HL-60/S4 treated with phorbol 12-myristate 13-acetate at 8.2 ng/mL for 4 days and 3 days (cell line): ENCODE results near the gene FILIP1.

ENCODE experiments used
- in situ Hi-C: fragments of 300-500 bp; cut with MboI; formaldehyde crosslinking; loops from 2 replicates; pipeline ENCODE4 v1.15.0; 2022; ENCODE audit warnings: low sequenced_read_pairs

Gene FILIP1

GRCh38 chr6:75492386-75493153, 1.0 kb downstream of the FILIP1 start:
- in situ Hi-C loops = no loop called here

- in situ Hi-C loops = no loop called here
These were observed 2.3 kb downstream of the FILIP1 start for GRCh38 chr6:75491291-75491690.

DNA sequence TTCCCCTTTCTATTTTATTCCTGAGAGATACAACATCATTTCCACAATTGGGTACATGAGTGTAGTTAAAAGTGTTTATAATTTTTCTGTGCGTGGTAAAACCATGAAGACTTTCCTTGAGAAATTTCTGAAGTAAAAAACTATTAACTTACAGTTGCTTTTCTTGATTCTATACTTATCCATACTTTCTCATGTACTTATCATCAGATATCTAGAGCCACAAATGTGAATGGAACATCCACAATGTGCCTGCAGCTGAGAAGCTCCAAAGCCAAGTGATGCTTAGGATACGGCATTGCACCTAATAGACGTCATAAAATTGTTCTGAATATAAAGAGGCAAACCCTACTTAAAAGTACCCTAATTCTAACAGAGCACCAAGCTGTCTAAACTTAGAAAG, 2.9 kb downstream of the FILIP1 start:
- in situ Hi-C loops = no loop called here

DNA sequence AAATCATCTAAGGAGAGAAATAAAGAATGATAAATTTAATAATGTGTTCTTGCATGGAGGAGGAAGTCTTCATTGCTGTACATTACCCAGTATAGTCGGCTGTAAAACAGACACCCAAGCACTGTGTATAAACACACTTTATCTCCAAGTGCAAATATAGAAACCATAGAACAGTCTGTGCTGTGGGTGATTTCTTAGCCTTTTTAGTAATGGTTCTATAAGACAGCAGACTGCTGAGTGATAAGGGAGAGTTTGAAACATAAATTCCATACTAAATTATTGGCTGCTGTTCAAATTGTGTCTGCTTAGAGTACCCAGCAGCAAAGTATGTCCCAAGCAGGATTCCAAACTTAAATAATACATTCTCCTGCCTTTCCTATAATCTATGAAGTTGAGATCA, 4.6 kb downstream of the FILIP1 start:
- in situ Hi-C loops = no loop called here

DNA sequence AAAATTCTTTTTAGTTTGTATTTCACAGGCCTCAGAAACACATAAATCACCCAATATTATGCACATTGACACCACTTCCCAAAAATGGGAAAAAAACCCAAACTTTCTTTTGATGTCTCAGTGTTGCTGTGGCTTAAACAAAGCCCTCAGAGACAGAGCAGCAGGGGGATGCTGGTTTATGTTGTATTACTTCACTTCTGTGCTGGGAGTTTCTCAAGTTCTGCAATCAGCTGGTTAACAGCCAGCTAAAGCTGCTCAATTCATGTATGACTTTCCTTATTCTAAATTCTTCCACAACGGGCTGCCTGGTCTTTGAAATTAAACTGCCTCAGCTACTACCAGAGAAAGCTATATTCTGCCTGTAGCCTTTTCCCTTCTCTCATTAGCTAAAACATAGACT, 5.6 kb downstream of the FILIP1 start:
- in situ Hi-C loops = no loop called here

GRCh38 chr6:75486850-75487518, 6.6 kb downstream of the FILIP1 start:
- in situ Hi-C loops = no loop called here

- in situ Hi-C loops = no loop called here
These were observed 9.1 kb downstream of the FILIP1 start for GRCh38 chr6:75484535-75484934.

- in situ Hi-C loops = no loop called here
These were observed 10.3 kb downstream of the FILIP1 start for GRCh38 chr6:75483136-75483952.

GRCh38 chr6:75481936-75482593, 11.5 kb downstream of the FILIP1 start:
- in situ Hi-C loops = no loop called here

GRCh38 chr6:75481394-75481793, 12.2 kb downstream of the FILIP1 start:
- in situ Hi-C loops = no loop called here

GRCh38 chr6:75480425-75480824, 13.2 kb downstream of the FILIP1 start:
- in situ Hi-C loops = no loop called here

DNA sequence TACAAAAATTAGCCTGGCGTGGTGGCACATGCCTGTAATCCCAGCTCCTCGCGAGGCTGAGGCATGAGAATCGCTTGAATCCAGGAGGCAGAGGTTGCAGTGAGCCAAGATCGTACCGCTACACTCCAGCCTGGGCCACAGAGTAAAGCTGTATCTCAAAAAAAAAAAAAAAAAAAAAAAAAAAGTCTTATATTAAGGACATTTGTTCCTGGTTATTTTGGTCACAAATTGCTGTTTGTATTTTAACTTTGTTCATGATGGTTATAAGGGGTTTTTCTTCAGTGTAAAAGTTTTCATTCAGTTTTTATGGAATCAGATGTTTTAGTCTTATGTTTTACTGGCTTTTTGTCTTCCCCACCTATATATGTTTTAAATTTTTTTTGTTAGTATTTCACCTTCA, 13.9 kb downstream of the FILIP1 start:
- in situ Hi-C loops = no loop called here

- in situ Hi-C loops = no loop called here
These were observed 14.7 kb downstream of the FILIP1 start for GRCh38 chr6:75478929-75479328.

DNA sequence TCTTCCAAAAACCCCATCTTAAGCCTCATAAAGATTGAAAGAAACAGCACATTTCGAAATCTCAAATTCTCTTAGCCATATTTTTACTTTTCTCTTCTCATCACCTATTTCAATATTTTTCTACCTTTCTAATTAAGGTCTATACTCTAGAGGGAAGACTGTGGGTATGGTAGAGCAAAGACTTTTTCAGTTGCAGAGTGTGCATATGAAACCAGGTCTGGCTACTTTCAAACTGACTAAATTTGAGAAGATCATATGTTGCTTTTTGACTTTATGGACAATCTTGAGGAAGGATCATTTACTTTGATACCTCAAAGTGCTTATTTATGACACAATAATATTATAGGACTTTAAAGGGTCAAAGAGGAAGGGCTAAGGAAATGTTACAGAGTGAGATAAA, 20.7 kb downstream of the FILIP1 start:
- in situ Hi-C loops = no loop called here

DNA sequence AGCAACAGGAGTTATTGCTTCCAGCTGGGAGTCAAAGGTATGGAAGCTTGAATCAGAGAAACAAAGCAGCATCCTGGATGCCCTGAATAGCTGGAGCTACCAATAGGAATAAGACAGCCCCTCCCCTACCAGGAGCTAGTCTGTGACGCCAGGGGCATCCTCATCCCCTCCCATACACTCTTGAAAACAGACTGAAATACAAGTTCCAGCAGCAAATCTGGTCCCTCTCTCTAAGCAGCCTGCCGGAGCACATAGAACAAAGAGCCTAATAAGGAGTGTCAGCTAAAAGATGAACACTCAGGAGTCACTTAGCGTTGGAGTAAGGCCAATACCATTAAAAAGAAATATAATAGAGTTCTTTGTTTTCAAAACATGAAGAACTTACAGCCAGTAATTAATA, 25.6 kb downstream of the FILIP1 start:
- in situ Hi-C loops = no loop called here

- in situ Hi-C loops = no loop called here
These were observed 26.3 kb downstream of the FILIP1 start for GRCh38 chr6:75467284-75467683.

DNA sequence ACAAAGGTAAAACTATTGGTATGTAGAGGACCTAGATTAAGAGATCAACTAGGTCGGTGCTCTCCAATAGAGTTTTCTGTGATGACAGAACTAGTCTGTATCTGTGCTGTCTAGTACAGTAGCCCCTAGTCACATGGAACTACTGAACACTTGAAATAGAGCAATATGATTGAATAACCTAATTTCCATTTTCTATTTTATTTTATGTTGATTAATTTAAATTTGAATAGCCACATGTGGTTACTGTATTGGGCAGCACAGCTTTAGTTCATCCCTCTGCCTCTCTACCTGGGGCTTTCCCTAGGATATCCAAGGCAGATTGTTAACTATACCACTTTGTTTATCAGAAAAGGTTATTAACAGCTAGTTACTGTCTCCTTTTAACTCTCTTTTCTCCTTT, 27.0 kb downstream of the FILIP1 start:
- in situ Hi-C loops = no loop called here

GRCh38 chr6:75463908-75464307, 29.7 kb downstream of the FILIP1 start:
- in situ Hi-C loops = no loop called here

DNA sequence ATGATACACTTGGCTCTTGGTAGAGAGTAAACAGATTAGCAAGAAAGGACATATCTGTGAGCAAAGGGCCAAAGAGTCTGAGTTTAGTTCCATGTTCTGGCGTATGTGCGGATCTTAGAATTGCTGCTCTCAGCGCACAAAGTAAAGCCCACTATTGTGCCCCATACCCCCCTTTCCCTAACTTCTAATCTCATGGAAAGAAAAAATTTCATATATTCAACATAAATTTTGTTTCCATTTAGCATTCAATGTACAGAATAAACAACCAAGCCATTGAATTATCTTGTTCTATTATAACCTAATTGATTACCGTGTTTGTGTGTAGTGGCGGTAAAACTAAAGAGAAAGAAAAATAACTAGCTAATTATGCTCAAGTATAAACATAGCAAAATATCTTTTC, 30.5 kb downstream of the FILIP1 start:
- in situ Hi-C loops = no loop called here

DNA sequence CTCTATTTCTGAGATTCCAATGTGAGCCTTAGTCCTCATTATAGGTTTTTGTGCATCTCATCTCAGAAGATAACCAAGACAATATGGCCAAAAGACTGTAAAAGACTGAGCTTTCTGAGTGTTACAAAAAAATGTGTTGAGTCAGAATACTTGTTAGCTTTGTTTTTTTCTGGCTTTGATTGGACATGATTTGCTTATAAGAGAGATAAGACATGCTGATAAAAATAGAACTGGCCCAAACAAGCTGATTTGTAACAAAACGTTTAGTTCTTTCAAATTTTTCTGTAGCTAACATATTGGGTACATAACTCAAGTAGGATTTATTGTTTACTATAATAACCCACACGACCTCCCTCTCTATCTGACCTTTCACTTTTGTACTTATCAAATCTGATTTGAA, 32.9 kb downstream of the FILIP1 start:
- in situ Hi-C loops = no loop called here

DNA sequence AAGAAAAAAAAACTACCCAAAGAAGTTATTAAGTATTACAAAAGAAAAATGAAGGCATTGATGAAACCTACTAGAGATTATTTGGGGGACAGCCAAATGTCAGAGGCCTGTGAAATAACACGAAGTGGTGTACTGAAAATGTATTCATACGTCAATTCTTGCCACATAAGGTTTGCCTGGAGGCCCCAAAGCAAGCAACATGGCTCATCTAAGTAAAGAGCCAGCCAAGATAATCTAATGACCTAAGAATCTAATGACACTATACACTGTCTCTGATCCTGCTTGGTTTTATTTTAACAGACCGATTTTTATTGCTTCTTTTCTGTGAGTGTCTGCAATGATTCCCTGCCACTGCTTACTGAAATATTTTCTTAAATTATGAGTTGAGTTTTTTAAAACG, 34.7 kb downstream of the FILIP1 start:
- in situ Hi-C loops = no loop called here
